HG02870 (cell line): ENCODE results near the gene KBTBD8.

Source experiments
- ATAC-seq: cut with Tn5 transposase; IDR thresholded peaks from one replicate; pipeline ENCODE4 v1.9.1; 2021; ENCODE audit warnings: mild to moderate bottlenecking, moderate library complexity; ENCODE audit not compliant: unreplicated experiment

KBTBD8 gene, protein sequence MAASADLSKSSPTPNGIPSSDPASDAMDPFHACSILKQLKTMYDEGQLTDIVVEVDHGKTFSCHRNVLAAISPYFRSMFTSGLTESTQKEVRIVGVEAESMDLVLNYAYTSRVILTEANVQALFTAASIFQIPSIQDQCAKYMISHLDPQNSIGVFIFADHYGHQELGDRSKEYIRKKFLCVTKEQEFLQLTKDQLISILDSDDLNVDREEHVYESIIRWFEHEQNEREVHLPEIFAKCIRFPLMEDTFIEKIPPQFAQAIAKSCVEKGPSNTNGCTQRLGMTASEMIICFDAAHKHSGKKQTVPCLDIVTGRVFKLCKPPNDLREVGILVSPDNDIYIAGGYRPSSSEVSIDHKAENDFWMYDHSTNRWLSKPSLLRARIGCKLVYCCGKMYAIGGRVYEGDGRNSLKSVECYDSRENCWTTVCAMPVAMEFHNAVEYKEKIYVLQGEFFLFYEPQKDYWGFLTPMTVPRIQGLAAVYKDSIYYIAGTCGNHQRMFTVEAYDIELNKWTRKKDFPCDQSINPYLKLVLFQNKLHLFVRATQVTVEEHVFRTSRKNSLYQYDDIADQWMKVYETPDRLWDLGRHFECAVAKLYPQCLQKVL

DNA sequence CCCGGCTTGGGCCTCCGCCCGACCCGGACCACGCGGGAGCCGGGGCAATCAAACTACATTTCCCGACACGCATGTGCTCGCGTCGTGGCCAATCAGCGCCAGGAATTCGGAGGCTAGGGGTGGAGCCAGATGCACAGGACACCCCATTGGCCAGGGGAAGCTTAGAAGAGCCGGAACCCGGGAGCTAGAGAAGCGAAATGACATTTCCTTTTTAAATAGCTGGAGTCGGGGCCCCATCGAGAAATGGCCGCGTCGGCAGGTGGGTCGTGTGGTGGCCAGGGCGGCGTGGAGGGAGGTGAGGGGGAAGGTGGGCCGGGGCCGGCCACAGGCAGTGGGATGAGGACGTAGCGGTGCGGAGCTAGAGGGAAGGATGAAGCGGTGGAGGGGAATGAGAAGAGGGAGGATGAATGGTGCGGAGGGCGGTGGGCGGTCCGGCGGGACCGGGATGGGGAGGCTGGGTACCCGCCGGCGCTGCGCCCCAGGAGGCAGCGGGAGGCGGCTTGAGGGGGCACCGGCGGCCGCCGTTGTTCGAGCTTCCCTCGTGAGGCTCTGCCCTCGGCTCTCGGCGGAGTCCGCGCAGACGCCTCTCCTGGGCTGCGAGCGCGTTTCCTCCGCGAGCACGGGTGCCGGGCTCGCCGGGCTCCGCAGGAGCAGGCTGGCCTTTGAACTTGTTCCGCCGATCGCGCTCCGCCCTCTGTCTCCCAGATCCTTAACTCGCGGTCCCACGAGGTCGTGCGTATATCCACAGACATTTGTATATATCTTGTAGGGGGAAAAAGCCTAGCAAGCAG lies at the start of gene KBTBD8:
Gene KBTBD8, plus strand, starts transcription at position 195 of the 791 bp plus-strand sequence. Its CDS starts 49 bp downstream, at position 244.
- peak; percentile 86 for ATAC-seq

DNA sequence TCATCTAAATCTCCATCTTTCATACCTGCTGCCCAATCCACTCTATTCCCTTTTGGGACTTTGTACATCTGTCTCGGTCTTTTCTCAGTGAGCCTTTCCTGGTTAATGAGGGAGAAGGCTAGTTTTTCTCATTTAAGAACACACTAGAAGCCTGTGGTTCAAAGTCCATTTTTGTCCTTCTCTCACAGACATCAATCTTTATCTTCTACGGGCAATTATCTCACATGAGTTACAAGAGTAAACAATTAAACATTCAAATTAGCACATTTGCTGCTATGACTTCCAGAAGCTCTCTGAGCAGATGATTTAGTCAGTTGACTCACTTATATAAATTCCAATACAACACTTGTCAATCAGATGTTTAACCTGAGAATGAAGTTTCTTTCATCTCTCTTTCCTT lies 49.3 kb upstream of the KBTBD8 start:
- no peak for ATAC-seq

DNA sequence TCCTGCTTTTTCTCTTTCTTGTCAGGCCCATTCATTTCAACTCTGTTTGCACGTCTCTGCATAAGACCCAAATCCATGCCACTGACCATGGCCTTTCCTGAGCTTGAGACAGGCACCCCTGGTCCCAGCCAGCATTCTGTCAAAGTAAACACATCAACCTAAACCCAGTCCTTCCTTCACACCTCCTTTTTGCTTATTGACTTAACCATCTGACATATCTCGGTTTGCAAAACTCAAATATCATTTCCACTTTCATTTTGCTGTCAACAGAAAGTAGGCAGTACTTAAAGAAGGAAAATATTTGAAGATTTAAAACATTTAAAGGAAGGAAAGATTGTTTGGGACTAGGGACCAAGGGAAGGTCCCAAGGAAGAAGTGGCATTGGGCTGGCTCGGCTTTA lies 48.2 kb upstream of the KBTBD8 start:
- ATAC-seq, result no peak

DNA sequence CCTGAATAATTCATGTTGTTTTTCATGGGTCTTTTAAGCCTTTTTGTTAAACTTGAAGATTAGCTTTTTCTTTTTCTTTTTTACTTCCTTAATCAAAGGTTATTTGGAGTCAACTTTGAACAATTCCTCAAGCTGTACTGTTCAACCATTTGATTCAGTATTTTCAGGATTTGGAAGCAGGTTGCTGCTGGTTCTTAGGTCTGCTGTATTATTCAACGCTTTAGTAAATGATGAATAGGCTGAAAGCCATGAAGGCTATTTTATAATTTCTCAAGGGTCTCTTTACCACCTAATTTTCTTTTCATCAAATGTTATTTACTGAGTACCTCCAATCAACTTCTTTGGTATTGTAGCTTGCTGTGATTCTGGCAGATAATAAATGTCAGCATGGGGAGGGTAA lies 45.8 kb upstream of the KBTBD8 start:
- no peak for ATAC-seq

DNA sequence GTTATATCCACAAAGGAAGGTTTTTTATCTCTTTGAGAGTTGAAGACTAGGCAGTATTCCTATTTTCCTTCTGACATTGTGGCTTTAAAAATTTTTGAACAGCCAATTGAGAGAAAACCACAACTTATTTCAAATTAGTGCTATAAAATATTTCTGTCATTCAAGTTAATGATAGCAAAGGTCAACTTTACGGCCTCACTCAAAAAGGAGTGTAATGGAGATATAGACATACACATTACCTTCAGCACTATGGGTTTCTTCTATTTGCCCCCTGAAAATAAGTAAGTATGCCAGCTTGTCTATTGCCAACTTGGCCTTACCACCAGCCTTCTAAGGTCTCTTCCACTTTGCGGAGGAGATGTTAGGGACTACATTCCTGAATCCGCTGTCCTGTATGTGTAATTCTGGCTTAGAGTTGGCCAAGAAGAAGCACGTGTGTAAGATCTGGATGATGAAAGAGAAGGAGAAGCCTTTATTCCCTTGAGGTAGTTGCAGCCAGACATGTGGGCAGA lies 44.1 kb upstream of the KBTBD8 start:
- no peak for ATAC-seq

DNA sequence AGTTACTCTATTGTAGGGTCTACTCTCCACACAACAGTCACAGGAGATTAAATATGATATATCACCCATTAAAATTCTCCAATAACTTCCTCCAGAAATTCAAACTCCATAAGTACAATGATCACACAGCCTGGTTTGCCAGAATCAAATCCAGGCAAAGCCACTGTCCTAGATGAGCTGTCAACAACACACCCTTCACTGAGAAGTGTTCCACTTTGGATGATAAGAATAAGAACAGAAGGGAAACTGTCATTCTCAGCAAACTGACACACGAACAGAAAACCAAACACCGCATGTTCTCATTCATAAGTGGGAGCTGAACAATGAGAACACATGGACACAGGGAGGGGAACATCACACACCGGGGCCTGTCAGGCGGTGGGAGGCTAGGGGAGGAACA lies 41.4 kb upstream of the KBTBD8 start:
- no peak for ATAC-seq

DNA sequence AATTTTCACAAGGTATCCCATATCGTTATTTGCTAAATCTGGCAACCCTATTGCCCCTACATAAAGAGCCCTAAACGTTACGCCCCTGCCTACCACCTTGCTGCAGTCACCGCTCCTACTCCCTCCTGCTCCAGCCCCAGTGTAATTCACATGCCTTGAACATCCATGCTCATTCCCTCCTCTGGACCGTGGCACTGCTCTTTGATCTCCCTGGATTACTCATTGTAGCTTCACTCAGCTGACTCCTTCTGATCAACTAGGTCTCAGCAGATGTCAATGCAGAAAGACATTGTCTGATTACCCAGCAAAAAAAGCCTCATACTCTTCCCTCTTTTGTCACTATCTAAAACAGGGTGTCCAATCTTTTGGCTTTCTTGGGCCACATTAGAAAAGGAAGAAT lies 40.7 kb upstream of the KBTBD8 start:
- no peak for ATAC-seq

DNA sequence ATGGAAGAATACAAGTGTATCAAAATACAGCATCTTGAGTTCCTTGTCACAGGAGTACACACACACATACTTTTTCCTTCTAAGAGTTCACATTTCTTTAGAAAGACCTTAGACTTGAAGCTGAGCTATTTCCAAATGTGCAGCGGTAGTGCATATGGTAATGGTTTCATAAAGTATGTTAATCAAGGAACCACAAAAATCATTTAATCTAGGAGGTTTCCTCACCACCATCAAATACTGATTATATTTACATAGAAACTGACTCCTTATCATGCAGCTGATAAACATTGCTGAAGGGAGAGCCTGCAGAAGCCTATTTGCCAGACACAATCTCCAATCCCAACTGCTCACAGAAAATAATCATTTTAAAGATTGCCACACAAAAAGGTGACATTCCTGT lies 40.0 kb upstream of the KBTBD8 start:
- no peak for ATAC-seq

DNA sequence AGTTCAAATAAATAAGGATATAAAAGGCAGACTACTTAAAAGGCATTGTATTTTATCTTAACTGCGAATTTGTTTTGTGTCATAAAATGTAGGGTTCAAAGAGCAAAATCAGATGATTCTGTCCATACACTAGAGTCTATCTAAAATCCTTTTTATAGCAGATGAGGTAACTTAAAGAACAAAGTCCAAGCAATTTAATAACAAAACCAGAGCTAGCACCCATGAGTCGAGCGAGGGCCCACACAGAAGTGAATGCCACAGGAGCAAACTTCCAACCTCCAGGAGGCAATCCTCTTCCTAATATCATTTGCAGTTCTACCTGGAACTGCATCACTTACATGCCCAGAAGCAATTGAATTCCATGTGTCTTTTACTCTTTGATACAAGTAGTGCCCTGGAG lies 35.4 kb upstream of the KBTBD8 start:
- no peak for ATAC-seq

DNA sequence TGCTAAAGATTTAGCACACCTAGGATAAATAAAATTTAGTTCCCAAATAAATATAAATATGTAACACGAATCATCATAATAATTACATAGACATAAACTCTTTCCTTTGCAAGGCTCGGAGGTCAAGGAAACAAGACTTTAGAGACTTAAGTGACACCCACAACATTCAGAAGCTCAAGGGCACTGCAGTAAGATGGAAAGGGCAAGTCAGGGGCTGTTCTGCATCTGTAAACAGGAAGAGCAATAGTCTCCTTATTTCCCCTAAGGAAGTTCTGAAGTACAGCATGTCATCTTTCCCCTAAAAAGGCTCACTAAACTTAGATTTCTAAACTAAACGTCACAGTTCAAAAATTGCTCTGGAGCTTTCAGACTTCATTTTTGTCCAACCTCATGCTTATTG lies 26.9 kb upstream of the KBTBD8 start:
- ATAC-seq, result no peak

DNA sequence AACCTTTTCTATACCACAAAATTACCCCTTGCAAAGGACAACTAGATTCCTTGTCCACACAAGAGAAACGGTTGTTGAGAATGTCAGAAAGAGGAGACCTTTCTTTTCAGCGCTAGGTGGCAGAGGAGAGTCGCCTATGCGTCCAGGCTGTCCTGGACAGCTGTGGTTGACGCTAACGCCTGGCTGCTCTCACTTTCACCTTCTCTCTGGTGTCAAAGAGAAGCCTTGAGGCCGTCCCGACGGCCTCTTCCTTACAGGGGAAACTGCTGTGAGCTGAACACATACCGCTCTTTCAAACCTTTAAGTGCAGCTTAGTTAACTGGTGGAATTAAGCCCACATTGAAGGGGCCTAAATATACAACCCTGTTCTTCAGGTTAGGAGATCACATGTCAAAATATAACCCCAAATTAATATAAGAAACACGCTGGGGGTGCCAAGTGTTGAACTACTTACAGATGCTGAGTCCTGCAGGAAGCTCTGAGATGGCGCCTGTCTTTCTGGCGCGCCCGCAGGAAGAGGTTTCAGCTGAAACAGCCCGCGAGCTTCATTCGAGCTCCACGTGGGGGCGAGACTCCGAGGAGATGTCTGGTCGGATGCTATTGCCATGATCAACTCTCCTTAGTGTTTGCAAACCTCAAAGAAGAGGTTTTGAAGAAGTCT lies 26.1 kb upstream of the KBTBD8 start:
- ATAC-seq, result peak; percentile 98

DNA sequence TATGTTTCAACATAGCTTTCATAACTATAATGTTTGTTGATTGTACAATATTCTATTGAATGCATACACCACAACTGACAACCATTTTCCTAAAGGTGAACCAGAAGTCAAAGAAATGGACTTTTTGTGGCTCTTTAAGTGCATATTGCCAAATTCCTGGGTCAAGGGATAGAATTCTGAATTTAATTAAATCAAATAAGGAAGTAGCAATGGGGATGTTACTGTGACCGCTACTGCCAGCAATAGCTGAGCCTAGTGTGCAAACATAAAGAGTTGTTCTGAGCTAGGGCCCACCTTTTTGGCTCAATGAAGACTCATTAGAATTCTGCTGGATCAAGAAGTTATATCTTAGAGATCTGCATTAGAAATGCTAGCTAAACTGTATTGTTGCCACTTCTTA lies 17.3 kb upstream of the KBTBD8 start:
- no peak for ATAC-seq

DNA sequence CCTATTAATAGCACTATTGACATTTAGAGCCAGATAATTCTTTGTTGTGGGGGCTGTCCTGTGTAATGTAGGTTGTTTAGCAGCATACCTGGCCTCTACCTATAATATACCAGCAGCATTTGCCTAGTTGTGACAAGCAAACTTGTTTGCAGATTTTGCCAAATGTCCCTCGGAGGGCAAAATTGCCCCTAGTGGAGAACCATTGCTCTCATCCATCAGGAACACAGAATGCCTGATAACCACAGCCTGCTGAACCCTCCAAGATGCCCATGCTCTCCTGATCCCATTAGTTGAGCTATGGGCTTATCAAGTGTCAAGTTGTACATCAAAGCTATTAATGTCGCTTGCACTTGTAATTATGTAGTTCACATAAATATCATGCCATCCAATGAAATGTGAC lies 15.0 kb upstream of the KBTBD8 start:
- ATAC-seq, result no peak

DNA sequence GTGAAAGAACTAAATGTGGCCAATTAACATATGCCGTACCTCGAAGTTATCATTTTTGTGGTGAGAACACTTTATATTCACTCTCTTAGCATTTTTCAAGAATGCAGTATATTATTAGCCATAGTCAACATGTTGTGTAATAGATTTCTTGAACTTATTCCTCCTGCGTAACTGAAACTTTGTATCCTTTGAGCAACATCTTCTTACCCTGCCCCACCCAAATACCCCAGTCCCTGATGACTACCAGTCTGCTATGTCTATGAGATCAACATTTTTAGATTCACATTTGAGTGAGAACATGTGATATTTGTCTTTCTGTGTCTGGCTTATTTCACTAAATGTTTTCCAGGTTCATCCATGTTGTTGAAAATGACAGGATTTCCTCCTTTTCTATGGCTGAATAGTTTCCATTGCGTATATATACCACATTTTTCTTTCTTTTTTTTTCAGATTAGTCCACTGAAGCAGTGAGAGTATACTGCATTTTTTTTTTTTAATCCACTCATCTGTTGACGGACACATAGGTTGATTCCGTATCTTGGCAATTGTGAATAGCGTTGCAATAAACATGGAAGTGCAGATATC lies 12.7 kb upstream of the KBTBD8 start:
- no peak for ATAC-seq

DNA sequence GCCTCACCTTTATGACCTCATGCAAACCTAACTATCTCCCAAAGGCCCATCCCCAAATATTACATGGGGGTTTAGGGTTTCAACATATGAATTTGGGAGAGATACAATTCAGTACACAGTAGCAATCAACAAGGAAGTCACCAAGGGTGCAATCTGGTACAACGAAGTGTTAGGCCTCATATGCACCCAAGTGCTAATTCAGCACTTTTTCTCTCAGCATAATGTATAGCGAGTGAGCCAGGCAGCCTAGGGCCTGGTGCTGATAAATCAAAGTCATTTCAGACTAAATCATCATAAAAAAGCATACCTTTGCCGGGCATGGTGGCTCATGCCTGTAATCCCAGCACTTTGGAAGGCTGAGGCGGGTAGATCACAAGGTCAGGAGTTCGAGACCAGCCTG lies 11.7 kb upstream of the KBTBD8 start:
- ATAC-seq, result no peak

DNA sequence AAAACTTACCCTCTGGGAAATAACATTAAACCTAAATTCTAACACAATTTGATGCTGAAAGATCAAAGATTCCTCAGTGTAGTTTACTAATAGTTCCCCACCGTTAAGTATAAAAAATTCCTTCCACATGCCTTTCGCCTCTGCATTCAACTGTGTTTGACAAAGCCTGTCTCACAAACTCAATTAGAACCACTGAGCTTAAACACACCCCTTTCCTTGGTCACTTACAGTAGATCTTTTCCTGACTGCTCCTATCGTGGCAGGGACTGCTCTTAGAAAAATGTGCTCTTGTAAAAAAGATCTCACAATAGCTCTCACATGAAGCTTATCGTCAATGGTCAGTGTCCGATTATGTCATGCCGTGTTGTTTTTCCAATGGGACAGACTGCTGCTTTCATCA lies 8.9 kb upstream of the KBTBD8 start:
- ATAC-seq, result no peak

DNA sequence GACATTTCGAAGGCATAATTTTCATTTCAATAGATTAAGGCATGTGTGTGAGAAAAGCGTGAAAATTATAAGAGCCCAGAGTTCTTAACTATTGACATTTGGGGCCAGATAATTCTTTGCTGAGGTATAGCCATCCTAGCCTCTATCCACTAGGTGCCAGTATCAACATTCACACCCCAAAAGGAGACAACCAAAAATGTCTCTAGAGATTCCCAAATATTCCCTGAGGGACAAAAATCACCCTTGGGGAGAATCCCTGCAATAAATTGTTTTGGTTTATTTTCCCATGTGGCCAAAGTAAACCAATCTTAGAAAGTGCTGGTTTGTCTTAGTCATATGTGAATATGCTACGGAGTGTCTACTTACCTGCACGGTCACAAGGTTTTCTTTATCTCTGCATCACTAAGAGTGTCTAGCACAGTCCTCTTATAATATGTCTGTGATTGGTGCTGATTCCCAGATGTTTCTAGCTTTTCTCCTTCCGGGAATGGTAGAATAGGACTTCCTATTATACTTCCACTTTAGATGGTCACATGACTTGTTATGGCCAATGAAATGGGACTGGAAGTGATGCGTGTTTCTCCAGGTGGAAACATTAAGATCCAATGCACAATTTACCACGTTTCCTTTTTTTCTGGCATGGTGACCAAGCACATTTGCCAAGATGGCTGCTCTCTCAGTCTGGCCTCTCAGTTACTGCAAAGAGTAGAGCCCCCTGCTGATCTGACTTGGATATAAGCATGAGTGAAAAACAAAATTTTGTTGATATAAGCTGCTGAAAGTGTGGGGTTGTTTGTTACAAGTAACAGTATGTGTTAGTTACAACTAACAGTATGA lies 8.0 kb upstream of the KBTBD8 start:
- ATAC-seq, result peak; percentile 69

DNA sequence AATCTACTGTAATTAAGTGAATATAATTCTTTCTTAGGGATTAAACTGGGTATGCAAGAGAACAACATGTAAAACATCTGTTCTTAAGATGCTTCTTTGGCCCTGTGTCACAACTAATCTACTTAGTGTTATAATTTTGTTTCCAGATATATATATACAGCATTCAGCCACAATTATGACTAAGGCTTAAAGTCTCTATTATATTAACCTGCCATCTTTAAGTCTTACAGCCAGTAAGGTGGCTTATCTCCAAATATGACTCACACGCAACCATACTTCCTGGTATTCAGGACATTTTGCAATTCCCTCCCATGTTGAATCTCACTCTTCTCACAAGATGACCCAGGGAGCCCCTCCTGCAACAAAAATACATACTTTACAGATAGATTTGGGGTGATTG lies 6.6 kb upstream of the KBTBD8 start:
- ATAC-seq, result no peak

DNA sequence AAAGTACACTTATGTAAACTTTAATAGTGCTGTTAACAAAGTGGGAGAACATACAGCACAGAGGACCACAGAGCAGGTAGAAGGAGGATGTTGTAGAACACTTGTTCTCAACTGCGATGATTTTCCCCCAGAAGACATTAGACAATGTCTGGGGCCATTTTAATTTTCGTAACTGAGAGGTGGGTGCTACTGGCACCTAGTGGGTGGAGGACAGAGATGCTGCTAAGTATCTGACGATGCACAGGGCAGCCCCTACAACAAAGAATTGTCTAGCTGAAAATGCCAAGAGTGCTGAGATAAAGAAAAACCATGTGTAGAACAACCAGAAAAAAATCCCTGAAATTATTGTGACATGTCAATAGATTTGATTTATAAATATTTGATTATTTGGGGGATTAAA lies 5.0 kb upstream of the KBTBD8 start:
- no peak for ATAC-seq

DNA sequence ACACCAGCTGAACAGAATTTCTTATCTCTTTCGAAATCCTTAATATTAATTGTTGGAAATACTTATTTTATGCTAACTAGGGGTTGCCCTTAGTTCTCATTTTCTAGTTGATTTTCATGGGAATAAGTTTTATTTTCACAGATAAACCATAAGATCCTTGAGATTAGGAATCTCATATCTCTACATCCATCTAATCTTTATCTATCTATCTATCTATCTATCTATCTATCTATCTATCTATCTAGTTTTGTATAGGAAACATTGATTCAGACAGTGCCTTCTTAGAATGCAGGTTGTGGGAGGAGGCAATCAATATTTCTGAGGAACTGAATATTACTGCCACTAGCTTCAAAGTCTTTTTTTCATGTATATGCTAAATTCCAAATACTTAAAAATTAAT lies 3.5 kb upstream of the KBTBD8 start:
- no peak for ATAC-seq
